ENCODE data around the gene DIAPH2.

Gene DIAPH2

DNA sequence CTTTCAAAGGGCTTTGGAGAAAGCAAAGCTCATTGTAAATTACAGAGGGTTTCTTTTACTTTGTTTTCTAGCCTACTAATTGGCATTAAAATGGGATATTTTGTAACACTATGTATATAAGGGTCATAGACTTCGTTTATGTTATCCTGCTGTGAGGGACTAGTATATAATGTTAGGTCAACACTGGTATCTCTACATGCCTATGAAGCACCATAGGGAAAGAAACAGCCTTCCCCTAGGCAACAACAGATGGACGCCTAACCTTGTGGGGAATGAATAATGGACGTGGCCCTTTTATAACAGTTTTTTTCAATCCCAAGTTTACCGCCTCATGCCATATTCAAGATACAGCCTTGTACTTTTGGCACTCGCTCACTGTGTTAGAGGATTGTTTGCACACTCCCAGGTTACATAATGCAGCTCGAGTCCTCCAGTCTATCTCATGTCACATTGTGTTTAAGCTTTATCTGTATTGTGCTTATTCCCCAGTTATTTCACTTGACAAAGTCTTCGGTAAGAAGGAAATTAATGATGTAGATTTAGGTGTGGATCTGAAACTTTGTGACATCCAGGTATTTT, 910.1 kb downstream of the DIAPH2 start:
- DNase-seq (ENCODE audit: low spot score), result no peak

DNA sequence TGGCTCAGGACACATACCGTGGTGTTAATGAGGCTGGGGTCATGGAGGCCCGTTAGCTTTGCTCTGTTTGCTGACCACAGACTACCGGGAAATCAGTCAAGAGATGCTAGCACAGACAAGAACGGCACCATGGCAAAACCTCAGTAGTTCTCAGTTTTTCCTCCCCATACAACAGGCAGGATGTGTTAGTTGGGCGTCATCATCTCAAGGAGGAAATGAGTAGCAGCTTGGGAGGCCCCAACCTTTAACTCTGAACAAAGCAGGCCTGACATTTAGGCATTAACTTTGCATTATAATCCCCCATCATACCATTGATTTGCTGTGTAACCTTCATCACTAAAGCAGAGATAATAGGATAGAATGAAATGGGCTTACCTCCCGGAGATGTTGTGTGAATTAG, 913.3 kb downstream of the DIAPH2 start:
- no peak for DNase-seq (ENCODE audit: low spot score)

GRCh38 chrX:97602465-97603258, 918.0 kb downstream of the DIAPH2 start:
- DNase-seq (ENCODE audit: low spot score), result no peak

DNA sequence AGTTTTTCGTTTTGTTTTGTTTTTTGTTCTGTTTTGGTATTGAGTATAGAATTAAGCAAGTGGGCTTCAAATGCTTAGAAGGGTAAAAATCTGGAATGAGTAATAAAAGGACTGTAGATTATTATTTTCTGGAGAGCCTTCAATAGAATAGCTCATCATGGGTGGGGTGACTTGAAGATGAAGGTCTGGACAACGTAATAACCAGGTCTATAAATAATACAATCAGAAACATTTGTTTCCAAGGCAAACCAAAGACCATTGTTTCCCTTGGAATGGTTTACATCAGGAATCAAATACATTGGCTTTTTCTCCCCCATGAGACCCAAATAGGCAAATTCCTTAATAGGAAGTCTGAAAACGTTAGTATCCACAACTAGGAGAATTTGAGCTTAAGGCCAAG, 920.6 kb downstream of the DIAPH2 start:
- DNase-seq (ENCODE audit: low spot score), result no peak

DNA sequence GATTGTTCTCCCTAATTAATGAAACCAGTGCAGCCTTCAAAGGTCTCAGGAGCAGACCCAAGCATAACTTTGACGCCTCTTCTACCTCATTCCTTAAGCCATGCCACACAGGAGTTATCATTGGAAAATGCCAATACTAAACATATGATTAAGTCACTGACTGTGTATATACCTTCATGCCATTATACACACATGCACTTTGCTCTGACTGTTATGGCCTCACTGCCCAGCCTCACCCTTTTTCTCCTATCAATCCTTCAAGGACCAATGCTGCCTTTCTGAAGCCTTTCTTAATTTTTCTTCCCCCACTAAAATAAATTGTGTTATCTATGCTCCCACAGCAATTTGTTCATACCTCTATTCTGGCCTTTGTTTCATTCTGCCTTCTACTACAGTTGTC, 924.7 kb downstream of the DIAPH2 start:
- DNase-seq (ENCODE audit: low spot score), result no peak

DNA sequence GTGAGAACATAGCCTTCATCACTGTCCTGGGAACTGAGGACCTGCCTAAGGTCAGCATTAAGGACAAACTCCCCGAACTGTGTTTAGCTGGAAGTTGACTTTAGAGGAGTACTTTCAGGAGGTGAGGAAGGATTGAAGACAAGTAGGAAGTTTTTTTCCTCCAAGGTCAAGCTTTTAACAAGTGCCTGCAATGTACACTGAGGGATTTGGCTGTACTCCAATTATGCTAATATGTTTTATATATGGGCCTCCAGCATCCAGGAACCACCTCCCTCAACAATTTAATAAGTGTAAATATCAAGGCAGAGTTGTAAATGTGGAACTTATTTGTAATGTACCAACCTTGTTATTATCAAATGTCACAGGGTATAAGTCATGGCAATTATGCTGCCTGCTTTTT, 925.3 kb downstream of the DIAPH2 start:
- DNase-seq (ENCODE audit: low spot score), result no peak

- no peak for DNase-seq (ENCODE audit: low spot score)
Observed at GRCh38 chrX:97616883-97617530, 932.4 kb downstream of the DIAPH2 start.

GRCh38 chrX:97619499-97619898, 934.9 kb downstream of the DIAPH2 start:
- no peak for DNase-seq (ENCODE audit: low spot score)

DNA sequence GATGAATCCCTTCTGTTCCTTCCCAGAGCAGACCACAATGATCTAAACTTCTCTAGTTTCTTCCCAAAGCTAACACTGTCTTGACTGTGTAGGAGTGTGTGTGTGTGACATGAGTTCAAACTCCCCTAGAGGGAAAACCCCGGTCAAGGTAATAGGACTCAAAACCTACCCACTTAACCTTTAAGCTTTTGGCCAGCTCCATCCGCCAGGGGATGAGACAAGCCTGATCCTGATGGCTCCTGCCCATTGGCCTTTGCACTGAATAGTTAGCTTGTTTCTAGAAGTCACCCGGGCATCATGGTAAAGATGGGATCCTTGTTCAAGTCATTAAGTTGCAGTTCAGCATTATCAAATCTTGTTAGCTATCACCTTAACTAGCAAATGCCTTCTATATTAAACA, 937.5 kb downstream of the DIAPH2 start:
- DNase-seq (ENCODE audit: low spot score), result no peak

- no peak for DNase-seq (ENCODE audit: low spot score)
Observed at GRCh38 chrX:97628326-97628725, 943.7 kb downstream of the DIAPH2 start.

DNA sequence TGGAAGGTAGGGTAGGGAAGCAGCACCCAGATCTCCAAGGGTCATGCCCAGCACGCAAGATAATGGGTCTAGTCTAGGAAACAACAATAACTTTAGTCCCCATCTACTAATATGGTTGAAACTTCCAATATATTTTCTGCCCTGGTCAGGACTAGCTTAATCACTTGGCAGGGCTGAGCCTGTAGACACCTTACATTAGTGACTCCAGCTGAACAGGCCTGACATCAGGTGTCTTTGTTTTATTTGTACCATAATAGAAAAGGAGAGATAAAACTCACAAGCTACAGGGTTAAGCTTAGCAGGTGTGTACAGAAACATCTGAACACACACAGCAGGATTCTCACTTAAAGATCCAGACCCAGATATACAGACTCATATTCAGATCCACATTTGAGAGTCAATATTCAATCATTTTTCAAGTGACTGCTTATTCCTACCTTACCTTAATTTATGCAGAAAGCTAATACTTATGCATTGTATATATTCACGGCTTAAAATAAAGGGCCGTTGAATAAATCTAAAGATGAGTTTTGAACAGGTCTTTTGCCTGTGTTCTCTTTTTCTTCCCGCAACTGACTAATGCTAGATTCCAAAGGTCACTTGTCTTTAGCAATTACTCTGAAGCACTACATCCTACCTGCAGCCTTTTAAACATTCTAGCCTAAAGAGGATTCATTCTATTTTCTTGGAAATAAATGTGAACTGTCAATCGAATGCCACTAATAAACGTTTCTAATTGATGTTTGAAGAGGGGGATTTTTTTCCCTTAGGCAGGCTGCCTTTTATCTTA, 944.4 kb downstream of the DIAPH2 start:
- no peak for DNase-seq (ENCODE audit: low spot score)

GRCh38 chrX:97629597-97629985, 944.9 kb downstream of the DIAPH2 start:
- DNase-seq (ENCODE audit: low spot score), result no peak

DNA sequence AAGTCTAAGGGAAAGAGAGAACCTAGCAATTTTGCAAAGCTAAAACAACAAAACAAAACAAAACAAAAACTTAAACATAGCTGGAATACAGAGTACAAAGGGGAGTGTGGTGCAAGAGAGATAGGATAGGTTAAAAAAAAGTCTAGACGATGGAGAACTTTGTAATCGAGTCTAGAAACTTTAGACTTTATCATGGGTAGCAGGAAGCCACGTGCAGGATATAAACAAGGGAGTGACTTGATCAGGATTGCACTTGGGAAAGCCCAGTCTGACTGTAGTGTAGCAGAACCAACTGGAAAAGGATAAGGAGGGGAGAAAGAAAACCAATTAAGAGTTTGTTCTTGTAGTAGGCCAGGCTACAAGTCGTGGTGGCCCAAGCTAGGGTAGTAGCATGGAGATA, 949.2 kb downstream of the DIAPH2 start:
- DNase-seq (ENCODE audit: low spot score), result no peak

GRCh38 chrX:97636473-97637140, 952.0 kb downstream of the DIAPH2 start:
- DNase-seq (ENCODE audit: low spot score), result no peak

DNA sequence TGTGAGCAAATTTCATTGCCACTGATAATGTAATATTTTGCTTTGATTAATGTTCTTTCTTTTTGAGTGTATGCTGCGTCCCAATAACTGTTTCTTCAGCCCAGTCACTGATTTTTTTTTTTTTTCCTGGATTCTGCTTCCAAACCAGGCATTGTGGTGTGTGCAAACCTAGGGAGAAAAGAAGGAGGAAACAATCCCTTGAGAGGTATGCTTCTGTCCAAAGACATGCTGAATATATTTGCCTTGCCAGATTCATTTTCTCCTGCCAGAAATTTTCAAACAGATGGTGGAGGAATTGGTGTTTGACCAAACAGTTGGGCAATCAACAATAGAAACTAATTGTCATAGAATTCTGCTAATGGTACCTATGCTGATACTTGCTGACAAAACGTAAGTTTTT, 952.6 kb downstream of the DIAPH2 start:
- no peak for DNase-seq (ENCODE audit: low spot score)

- no peak for DNase-seq (ENCODE audit: low spot score)
Observed at GRCh38 chrX:97638621-97639020, 954.0 kb downstream of the DIAPH2 start.

DNA sequence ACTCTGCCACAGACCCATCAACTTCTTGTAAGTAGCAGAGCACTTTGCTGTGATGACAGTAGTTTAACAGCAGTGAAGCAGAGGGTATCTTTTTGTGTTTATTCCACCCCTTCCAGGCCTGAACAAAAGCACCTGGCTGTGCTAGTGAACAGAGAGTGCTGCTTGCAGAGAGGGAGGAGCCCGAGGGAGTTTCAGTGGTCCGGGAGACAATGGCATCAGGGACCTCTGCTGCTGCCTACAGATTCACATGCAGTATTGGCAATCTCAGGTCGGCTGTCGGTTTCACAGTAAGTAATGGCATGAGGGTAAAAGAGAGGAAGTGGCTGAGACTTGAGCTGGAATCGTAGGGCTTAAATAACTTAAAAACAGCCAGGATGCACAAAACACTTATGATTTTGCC, 954.9 kb downstream of the DIAPH2 start:
- no peak for DNase-seq (ENCODE audit: low spot score)
